Upper lobe of left lung (tissue), 4 donors: ENCODE results near the gene TYMP.

Experiments
- CTCF ChIP-seq, 6 experiments: fragments of 450-650 bp in 4 of 6; fragments of 200-600 bp in 2 of 6; sonication (generic) in 2 of 6; IDR thresholded peaks; one replicate each; pipeline ENCODE4 v1.5.1; 2016 to 2019; ENCODE audit warnings: antibody characterized with exemption in 6 of 6
- EP300 ChIP-seq, 4 donors: sonication (generic); formaldehyde crosslinking; IDR thresholded peaks; one replicate each; pipeline ENCODE4 v1.5.1; 2017; ENCODE audit warnings: antibody characterized with exemption in 4 of 4, control low read depth in 2 of 4
- POLR2A ChIP-seq, 4 donors: fragments of 450-650 bp; IDR thresholded peaks; one replicate each; pipeline ENCODE4 v1.5.1; 2016 to 2017; ENCODE audit warnings: antibody characterized with exemption in 4 of 4, mild to moderate bottlenecking in 2 of 4

GRCh38 chr22:50507421-50507990, 22.3 kb downstream of the TYMP start, which contains the start of gene LMF2:
- TF ChIP-seq POLR2A (IDR thresholded peaks at IDR 0.05), result peak in 1 of 4 donors; percentile 59
- TF ChIP-seq CTCF (IDR thresholded peaks at IDR 0.05), result peak in 2 of 6 experiments; percentile 13 to 25
- no peak for TF ChIP-seq EP300 (IDR thresholded peaks at IDR 0.05)
